ENCODE data around the gene CEP85. TPM values are rescaled to one million over a fixed set of nuclear protein-coding genes. Genes with fewer than 3 reads are reported as not detected.

The CEP85 gene, protein sequence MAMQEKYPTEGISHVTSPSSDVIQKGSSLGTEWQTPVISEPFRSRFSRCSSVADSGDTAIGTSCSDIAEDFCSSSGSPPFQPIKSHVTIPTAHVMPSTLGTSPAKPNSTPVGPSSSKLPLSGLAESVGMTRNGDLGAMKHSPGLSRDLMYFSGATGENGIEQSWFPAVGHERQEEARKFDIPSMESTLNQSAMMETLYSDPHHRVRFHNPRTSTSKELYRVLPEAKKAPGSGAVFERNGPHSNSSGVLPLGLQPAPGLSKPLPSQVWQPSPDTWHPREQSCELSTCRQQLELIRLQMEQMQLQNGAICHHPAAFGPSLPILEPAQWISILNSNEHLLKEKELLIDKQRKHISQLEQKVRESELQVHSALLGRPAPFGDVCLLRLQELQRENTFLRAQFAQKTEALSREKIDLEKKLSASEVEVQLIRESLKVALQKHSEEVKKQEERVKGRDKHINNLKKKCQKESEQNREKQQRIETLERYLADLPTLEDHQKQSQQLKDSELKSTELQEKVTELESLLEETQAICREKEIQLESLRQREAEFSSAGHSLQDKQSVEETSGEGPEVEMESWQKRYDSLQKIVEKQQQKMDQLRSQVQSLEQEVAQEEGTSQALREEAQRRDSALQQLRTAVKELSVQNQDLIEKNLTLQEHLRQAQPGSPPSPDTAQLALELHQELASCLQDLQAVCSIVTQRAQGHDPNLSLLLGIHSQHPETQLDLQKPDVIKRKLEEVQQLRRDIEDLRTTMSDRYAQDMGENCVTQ
- 7.6 TPM for polyA plus RNA-seq (2013, experiment 1 of 2; ENCODE audit: insufficient read length)
- 7.5 TPM for polyA plus RNA-seq (2013, experiment 2 of 2; ENCODE audit: insufficient read length)

DNA sequence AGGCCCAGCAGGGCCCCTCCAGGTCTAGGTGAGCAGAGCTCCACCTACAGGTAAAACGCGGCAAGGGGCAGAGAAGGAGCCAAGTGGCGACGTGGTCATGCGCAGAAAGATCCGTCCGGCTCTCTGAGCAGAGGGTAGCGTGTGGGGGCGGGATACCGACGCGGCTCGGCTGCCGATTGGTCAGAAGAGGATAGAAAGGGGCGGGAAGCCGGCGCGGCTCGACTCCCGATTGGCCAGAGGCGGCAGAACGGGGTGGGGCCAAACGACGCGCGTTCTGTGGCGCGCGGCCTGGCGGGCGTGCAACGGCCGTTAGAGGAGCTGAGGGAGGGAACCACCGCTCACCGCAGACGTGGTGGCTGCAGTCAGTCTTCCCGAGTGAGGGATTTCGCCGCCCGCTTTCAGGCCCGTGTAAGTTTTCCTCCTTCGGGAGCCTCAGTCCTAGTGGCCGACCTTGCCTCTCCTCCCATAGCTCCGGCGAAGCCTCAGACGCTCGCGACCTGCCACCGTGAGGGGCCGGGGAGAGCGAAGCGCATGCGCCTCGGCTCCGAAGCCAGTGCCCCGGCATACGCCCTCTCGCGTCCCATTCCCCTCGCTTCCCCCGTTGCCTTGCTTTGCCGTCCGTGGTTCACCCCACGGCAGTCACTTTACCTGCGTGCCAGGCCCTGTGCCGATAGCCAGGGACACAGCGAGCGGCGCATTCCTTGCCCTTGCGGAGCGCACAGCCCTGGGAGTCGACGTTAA, at the start of gene CEP85:
Gene CEP85, plus strand, starts transcription at position 298 of the 741 bp plus-strand sequence. CDS start 5,584 bp downstream, outside the sequence.
- DNase-seq = peak; percentile 97

DNA sequence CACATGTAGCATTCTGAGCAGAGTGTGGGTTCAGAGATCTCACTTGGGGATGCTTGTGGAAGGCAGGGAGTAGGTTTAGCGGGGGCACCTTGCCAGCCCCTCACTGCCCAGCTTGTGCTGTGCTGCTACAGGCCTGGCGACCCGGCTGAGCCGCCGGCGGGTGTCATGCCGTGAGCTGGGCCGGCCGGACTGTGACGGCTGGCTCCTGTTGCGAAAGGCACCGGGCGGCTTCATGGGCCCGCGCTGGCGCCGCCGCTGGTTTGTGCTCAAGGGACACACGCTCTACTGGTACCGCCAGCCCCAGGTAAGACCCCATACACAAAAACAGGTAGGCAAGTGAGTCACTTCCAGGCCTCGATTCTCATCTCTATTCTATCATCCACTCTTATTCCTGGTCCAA, 49.1 kb upstream of the CEP85 start:
- no peak for DNase-seq

DNA sequence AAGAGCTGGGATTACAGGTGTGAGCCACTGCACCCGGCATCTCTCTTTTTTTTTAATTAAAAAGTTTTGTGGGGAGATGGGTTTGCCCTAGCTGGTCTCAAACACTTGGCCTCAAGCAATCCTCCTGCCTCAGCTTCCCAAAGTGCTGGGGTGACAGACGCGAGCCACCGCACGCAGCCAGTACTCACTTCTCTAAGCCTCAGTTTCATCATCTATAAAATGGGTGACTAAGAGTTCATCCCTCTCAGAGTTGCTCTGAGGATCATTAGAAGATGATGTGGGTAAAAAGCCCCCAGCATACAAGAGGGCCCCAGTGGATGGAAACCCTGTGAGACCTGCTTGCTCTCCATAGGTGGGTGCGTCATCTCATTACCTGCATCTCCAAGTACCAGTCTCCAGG, 46.1 kb upstream of the CEP85 start:
- no peak for DNase-seq

DNA sequence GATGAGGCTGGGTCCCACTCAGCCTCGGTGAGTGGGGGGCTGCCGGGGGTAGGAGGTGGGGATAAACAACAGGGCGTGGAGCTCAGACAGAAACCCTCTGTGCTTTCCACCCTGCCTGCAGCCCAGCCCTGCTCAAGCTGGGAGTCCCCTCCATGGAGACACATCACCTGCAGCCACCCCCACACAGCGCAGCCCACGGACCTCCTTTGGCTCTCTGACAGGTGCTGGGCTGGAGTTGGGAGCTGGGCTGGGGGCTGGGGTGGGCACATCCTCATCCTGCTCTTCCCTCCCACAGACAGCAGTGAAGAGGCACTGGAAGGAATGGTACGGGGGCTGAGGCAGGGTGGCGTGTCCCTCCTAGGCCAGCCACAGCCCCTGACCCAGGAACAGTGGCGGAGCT, 45.5 kb upstream of the CEP85 start:
- no peak for DNase-seq

DNA sequence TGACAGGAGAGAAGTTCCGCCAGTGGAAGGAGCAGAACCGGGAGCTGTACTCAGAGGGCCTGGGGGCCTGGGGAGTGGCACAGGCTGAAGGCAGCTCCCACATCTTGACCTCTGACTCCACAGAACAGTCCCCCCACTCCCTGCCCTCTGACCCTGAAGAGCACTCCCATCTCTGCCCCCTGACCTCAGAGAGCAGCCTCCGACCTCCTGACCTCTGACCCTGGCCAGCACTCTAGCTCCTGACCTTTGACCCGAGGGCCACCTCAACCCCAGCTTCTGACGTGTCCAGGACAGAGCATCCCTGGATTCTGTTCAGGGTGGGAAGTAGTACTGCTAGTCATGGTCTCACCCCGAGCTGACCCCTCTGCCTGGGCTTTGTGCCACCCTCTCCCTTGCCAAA, 44.7 kb upstream of the CEP85 start:
- DNase-seq = no peak

DNA sequence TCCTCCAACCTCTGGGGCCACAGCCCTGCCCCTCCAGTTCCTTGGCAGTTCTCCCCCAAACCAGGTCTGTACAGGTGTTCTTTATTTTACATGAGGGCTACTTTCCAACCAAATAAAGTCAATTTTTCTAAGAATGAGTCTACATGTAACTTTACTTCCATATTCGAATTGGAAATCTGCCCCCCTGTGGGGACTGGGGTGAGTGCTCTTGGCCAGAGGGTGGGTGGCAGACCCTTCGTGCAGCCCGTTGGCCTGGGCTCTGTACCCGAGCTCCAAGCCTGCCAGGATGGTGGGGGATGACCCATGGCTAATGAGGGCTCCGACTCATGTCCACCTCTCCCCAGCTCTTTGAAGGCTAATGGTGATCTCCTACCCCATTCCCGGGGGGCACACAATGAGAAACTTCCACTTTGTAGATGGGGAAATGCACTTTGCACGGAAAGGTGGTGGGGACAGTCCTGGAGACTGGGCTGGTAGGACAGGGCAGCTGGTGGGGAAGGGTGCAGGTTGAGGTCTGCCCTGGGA, 44.2 kb upstream of the CEP85 start:
- DNase-seq = no peak

DNA sequence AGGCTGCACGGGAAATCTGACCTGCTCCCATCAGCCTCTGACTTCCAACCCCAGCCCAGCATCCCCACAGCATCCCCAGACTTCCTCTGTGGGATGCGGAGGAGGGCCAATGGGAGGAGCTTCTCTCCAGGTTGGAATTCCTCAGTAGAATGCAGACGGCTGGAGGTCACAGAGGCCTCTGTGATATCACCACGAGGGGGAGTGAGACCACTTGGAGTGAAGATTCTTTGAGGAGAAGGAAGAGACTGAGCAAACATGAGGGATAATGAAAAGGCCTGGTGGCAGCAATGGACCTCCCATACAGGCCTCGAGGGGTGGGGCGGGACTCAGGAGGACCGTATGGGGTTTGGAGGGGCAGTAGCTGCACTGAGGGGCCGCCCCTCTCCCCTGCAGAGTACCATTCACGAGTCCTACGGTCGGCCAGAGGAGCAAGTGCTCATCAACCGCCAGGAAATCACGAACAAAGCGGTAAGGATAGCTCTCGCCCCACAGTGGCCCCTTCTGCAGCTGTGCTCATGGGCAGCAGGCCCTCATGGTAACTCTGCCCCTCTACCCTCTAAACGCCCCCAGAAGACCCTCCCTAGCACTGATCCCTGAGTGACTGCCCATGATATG, 43.5 kb upstream of the CEP85 start, which contains the start of gene CATSPER4:
Gene CATSPER4, plus strand, starts transcription at position 230 of the 615 bp plus-strand sequence. Its CDS starts 26 bp downstream, at position 256.
- peak; percentile 26 for DNase-seq

DNA sequence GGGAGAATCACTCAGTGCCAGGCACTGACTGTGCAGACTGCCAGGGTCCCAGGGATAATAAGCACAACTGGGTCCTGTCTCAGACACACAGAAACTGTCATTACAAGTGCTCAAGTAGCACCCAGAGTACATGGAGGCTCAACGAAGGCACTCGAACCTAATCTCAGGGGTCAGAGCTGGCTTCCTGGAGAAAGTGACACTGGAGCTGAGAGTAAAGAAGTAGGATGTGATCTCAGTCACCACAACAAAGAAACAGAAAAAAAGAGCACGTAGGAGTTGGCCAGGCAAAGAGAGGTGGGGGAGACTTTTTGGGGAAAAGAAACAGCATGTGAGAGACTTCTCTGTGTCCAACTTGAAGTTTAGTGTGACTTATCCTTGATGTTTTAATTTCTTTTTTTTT, 42.3 kb upstream of the CEP85 start:
- DNase-seq = no peak

DNA sequence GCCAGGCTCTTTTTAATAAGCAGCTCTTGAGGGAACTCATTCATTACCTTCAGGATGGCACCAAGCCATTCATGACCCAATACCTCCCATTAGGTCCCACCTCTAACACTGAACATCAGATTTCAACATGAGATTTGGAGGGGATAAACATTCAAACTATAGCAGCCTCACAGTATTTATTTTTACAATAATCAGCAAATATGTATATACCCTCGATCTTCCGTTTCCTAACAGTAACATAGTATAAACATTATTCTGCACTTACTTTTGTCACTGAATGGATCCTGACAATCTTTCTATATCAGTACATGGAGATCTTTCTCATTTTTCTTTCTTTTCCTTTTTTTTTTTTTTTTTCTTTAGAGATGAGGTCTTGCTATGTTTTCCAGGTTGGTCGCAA, 38.2 kb upstream of the CEP85 start:
- no peak for DNase-seq

DNA sequence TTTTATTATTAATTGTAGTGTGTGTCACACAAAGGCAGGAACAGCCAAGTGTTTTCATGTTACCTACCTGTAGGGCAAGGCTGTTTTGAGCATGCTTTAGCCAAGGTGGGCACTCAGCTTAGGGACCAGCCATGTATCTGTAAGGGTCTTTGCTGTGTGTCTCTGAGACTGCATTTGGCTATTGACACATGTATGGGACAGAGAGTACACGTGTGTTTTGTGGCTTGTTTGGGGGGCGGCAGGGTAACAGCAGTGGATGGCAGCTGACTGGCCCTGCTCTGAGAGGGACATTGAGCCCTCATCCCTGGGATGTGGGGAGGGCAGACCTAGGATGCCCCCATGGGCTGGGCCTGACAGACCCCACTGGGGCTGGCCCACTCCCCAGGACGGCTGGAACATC, 36.7 kb upstream of the CEP85 start:
- DNase-seq = no peak

DNA sequence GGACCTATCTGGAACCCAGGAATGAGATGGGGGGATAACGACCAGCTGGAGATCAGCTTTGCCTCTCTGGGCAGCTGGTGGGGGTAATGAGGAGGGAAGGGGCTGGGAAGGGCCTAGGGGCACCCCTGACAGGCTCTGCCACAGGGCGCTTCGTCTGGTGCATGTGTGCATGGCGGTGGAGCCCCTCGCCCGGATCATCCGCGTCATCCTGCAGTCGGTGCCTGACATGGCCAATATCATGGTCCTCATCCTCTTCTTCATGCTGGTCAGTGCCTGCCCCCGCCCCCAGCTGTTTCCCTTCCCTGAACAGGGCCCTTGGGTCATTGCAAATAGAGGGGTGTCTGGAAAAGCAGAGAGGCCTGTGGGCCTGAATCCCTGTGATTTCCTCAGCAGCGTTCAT, 36.2 kb upstream of the CEP85 start:
- DNase-seq = no peak

DNA sequence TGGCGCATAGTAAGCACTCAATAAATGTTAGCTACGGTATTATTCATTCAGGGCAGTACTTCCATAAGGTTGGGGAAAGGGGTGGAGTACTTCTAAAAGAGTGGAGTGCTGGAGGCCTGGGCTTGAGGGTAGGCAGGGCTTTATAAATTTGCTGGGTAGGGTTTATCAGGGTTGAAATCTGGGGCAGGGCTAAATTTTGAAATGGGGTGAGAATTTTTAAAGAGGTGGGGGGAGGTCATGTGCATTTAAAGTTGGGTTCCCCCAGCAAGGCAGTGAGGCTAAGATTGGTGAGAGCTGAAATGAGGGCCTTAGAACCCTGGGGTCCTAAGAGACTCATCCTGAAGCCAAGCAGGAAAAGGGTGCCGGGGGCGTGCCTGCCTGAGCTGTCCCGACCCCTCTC, 33.6 kb upstream of the CEP85 start:
- DNase-seq = no peak

DNA sequence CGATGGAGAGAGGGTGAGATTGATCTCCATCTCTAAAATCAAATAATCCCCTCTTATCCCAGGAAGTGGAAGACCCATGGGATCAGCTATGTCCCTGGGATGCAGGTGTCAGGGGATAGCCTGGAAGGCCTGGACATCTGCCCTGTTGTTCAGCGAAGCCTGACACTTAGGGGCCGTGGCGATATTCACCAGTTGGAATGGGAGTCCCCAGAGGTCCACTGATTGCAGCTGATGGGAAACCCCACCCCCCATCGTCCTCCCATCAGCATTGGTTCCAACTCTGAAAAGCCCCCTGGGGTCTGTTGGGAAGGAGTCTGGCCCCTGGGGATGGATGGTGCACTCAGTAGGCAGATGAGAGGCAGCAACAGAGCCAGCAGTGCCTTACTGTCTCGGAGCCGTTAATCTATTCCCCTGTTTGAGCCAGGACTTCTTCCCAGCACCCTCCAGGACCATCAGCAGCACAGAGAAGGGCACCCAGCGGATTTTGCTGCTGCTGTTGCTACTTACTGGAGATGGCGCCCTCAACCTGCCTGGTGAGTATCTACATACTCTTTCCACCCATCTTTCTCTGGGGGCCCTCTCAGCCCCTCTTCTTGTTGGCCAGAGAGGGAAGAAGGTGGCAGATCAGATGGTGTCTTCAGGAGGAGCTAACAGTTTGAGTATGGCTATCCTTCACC, 30.2 kb upstream of the CEP85 start:
- no peak for DNase-seq

DNA sequence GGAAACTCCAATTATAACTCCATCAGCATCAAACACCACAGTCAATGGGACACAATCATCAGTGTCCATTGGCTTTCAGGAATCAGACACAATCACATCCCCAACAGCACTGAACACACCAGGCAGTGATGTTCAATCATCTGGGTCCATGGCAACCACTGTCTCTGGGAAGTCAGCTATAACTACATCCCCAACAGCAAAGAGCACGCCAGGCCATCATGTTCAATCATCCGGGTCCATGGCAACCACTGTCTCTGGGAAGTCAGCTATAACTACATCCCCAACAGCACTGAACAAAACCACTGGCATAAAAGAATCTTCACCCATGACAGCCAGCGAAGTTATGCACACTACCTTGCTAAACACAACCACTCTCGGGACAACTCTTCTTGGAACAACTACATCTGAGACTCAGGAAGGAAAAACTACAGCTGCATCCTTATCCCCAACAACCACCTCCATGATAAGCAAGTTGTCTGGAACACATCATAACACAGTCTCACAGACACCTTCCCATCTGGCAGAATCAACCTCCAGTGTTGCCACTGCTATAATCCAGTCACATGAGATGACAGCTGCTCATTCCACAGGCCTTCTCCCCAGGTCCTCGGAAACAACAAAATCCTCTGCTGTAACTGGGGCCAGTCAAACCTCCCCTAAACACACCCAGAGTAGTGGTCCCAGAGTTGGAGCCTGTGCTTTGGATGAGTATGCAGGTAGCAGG, 23.7 kb upstream of the CEP85 start:
- DNase-seq = no peak

DNA sequence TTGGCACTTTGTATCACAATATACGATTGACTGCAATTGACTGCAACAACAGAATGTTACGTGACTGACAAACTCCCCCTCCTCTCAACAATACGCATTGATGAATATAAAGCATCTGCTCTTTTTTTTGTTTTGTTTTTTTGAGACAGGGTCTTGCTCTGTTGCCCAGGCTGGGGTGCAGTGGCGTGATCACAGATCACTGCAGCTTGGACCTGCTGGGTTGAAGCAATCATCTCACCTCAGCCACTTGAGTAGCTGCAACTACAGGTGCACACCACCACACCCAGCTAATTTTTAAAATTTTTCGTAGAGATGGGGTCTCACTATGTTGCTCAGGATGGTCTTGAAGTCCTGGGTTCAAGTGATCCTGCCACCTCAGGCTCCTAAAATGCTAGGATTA, 21.3 kb upstream of the CEP85 start:
- DNase-seq = no peak

DNA sequence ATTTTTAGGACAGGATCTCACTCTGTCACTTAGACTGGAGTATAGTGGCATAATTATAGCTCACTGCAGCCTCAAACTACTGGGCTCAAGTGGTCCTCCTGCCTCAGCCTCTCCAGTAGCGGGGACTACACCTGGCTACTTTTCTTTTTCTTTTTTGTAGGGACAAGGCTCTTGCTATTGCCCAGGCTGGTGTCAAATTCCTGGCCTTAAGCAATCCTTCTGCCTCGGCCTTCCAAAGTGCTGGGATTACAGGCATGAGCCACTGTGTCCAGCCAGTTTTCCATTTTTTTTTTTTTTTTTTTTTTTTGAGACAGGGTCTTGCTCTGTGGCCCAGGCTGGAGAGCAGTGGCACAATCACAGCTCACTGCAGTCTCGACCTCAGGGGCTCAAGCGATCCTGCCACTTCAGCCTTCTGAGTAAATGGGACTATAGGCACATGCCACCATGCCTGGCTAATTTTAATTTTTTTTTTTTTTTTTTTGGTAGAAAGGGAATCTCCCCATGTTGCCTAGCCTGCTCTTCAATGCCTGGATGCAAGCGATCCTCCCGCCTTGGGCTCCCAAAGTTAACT, 20.6 kb upstream of the CEP85 start:
- DNase-seq = no peak

DNA sequence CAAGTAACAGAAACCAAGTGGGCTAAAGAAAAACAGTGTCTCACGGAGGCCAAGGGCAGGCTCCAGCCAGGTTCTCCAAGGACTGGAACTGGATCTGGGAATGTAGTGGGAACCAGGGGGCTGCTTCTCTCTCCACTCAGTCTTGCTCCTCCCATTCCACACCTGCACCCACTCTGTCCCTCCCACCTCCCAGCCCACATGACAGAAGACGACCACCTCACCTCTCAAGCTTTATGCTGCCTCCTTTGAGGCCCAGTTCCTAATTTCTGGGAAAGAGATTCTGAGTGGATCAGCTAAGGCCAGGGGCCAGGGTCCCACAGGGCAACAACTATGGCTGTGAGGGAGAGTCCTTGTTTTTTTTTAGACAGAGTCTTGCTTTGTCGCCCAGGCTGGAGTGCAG, 18.8 kb upstream of the CEP85 start:
- DNase-seq = no peak

DNA sequence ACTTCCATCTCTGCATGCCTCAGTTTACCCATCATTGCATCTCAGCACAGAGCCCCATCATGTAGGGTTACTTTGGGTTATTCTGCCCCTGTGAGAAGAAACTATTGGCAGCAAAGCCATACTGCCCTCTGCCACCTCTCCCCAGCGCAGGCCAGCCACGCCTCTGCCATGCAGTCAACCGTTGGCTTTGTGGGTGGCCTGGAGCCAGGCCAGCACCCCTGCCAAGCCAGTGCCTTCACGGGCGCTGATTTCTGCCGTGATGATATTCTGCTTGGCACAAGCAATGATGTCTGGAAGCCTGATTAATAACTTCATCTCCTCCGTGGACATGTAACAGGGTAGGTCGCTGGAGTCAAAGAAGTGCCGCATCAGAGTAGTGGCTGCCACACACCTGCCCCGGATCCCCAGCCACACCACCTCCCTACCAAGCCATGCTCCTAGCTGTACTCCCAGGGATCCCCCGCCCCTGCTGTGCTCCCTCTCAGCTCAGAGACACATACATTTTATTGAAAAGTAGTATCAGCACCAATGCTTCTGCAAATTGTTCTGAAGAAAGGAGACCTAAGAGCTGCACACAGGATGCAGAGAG, 15.0 kb upstream of the CEP85 start:
- DNase-seq = no peak

DNA sequence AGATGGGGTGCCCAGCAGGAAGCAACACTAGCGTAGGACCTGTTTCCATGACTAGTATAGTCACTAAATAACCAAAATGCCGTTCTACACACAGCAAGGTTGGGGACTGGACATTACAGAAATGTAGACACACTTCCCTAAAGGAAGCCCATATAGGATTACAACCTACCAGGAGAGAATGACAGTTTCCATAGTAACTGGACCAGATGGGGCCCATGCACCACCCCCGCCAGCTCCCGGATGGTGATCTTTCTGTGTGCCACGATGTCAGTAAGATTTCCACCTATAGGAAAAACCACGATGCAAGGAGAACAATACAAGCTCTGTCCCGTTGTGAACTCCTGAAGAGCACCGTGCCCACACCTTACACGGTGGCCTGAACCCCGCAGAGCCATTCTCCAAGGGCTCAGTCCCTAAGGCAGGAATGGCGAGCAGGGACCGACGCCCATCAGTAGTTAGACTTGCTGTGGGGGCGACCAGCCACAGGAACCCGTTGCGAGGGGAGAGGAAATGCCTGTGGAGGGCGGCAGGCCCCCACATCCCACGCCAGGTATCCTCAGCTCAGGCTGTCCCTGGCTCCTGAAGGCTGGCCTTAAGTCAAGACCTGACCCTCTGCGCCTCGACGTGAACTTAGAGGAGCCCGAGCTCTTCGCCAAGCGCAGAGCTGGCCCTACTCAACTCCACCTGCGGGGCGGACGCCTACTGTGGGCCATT, 13.6 kb upstream of the CEP85 start:
- DNase-seq = no peak

DNA sequence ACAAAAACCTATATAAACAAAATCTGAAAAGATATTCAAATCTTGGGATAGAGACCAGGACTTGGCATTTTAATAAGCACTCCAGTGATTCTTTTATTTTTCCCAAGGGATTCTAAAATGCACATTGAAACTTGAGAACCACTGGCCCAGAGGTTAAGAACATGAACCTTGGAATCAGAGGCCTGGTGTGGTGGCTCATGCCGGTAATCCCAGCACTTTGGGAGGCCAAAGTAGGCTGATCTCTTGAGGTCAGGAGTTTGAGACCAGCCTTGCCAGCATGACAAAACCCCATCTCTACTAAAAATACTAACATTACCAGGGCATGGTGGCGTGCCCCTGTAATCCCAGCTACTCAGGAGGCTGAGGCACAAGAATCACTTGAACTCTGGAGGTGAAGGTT, 12.9 kb upstream of the CEP85 start:
- no peak for DNase-seq

Data from fibroblast of skin of abdomen (primary cell).